Amniotic epithelial cell (primary cell): ENCODE measurements around the gene PTBP3.
A peak's percentile ranks its signal among the peaks of the same experiment; 100 is the strongest.
"Not testable (repeated sequence)": the region's sequence is repeated elsewhere in the genome, so short reads cannot be mapped to it uniquely, and the experiment has no call there.

ENCODE experiments used
- DNase-seq: peaks from one replicate; pipeline ENCODE4 v3.0.0-alpha.2; 2010; ENCODE audit warnings: low read depth

The PTBP3 gene

GRCh38 chr9:112203536-112203935, 129.9 kb downstream of the PTBP3 start:
- DNase-seq = peak; percentile 67

DNA sequence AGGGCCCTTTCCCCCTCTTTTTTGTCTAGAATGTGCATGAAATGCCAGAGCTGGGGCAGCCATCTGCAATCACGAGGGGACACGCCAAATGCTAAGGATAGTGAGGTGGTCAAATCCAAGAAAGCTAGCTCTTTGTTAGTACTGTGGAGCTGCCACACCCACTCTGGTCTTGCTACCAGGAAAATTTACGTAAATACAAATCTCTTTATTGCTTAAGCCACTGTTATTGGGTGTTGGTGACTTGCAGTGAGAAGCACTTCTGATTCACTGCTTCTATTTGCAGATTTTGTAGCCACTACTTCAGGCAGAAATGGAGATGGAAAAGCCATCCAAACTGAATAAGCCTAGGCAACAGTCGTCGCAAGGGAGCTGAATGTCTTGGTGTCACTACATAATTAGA, 132.7 kb downstream of the PTBP3 start:
- no peak for DNase-seq

GRCh38 chr9:112198646-112199045, 134.8 kb downstream of the PTBP3 start:
- no peak for DNase-seq

DNA sequence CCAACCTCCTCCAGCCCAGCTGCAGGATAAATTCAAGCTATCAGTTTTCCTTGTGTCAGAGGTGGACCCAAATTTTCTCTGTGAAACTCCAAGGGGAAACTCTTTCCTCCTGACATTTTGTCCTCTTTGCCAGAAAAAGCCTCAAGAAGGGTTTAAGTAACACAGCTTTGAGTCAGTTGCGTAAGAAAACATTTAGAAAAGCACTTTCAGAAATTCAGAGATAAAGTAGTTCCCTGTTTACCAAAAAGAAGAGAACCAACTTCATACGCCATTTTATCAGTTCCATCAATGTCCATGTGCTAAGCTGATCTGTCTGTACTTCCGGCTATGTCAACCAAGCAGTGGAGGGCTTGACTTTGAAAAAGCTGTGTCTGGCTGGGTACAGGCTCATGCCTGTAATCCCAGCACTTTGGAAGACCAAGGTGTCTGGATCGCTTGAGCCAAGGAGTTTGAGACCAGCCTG, 138.4 kb downstream of the PTBP3 start:
- peak; percentile 62 for DNase-seq

- DNase-seq = no peak
These were observed 139.7 kb downstream of the PTBP3 start for GRCh38 chr9:112193572-112194288.

DNA sequence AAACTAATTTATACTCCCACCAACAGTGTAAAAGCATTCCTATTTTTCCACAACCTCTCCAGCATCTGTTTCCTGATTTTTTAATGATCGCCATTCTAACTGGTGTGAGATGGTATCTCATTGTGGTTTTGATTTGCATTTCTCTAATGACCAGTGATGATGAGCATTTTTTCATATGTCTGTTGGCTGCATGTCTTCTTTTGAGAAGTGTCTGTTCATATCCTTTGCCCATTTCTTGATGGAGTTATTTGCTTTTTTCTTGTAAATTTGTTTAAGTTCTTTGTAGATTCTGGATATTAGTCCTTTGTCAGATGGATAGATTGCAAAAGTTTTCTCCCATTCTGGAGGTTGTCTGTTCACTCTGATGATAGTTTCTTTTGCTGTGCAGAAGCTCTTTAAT, 143.1 kb downstream of the PTBP3 start:
- DNase-seq = not testable (repeated sequence)

- DNase-seq = no peak
These were observed 144.5 kb downstream of the PTBP3 start for GRCh38 chr9:112188884-112189283.

- DNase-seq = no peak
These were observed 146.0 kb downstream of the PTBP3 start for GRCh38 chr9:112187404-112187803.

GRCh38 chr9:112186695-112187094, 146.7 kb downstream of the PTBP3 start:
- DNase-seq = no peak

- no peak for DNase-seq
These were observed 148.5 kb downstream of the PTBP3 start for GRCh38 chr9:112184946-112185345.

GRCh38 chr9:112184221-112184620, 149.2 kb downstream of the PTBP3 start:
- no peak for DNase-seq

DNA sequence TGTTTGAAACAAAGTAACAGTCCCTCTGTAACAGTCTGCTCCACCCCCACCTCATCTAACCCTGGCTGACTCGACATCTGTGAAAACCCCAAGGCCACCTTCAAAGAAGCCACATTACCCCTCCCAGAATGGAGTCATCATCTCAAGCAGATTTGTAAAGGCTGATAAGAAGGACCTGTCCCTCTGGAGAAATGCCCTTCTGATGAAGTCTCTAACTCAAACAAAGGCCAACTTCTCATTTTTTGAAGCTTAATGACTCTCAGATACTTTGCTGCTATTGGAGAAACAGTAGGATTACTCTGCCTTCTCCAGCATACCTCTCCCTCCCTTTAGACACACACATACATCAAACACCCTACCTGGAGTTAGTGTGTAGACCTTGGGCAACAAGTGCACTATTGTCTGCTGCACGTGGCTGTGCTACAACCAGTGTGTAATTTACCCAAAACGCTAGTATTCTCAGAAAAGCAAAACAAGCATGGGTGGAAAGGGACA, 153.0 kb downstream of the PTBP3 start:
- peak; percentile 30 for DNase-seq

GRCh38 chr9:112179816-112180215, 153.6 kb downstream of the PTBP3 start:
- DNase-seq = no peak

DNA sequence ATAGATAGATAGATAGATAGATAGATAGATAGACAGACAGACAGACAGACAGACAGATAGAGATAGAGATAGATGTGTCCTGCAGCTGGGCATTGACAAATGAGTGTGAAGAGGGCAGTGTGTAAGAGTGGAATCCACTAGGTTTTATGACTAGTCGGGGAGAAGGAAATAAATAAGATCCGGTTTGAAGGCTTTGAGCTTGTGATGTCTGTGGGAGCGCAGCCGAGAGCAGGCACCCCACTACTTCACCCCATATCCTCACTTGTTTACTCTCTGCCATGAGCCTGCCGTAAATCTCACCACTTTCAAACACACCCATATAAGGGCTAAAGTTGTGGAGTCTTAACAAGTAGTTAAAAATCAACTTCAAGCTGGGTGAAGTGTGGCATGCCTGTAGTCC, 156.9 kb downstream of the PTBP3 start:
- peak; percentile 65 for DNase-seq

DNA sequence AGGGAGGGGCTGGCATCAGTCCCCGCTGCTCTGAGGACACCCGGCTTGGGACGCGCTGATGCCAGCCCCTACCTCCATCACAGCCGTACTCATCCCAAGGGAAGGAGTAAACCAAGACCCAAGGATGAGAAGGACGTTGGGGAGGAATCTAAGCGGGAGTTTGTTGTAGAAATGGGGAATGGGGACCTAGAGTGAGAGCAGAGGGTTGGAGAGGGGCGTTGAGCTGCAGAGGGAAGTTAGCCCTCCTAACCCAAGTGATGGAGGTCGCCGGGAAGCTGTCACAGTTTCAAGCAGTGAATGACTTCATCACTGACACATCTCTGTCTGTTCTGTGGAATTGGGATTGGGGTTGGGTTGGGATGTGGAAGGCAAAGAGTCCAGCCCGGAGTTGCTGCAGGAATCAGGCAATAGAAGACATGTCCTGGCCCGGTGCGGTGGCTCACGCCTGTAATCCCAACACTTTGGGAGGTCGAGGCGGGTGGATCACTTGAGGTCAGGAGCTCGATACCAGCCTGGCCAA, 157.6 kb downstream of the PTBP3 start:
- no peak for DNase-seq

- DNase-seq = no peak
These were observed 158.2 kb downstream of the PTBP3 start, which contains the start of gene SUSD1 for GRCh38 chr9:112174965-112175795. Gene SUSD1, minus strand, starts transcription at chr9:112175297. Its CDS starts 62 bp downstream, at chr9:112175235.

DNA sequence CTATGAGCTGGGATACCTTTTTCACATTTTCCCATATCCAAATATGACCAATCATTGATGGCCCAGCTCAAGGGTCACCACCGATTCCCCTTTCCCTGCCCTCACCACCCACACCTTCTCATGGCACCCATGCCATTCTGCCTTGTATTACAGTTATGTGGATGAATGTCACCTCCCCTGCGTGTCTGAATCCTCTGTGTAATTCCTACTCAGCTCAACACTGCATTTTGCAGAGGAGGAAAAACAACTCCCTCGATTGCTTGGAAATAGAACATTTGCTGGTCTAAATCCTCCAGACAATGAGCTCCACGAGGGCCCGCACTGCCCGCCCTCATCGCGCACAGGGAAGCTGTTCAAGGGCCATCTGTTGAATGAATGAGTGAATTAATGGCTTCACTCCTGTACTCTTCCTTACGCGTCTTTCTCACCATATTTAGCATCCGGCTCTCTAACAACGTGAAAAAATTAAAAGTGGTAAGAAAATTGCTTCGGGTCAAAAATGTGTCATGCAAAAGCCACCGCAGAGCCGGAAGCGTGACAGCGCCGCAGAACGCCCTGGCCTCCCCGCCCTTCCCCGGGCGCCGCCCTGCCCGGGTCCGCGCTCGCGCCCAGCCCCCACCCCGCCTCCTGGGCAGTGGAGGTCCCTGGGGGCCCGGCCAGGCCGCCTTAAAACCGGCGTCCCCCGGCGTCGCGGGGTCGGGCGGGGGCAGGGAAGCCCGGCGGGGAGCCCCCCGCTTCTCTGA, 159.0 kb downstream of the PTBP3 start:
- DNase-seq = no peak

GRCh38 chr9:112173489-112174221, 159.8 kb downstream of the PTBP3 start:
- no peak for DNase-seq

GRCh38 chr9:112170968-112171367, 162.5 kb downstream of the PTBP3 start:
- DNase-seq = no peak

GRCh38 chr9:112170235-112170634, 163.2 kb downstream of the PTBP3 start:
- DNase-seq = peak; percentile 21

DNA sequence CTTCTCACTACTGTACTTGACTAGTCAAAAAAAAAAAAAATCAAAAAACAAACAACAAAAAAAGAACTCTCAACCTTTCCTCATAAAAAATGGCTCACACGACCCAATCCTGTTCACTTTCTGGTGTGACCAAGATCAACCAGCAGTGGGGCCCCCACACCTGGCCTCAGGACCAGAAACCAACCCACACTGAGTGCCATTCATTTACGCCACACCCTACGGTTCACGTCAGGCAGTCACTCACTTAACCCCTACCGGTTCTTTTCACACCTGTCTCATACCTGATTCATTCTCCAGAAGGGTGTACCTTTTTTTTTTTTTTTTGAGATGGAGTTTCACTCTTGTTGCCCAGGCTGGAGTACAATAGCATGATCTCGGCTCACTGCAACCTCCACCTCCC, 164.1 kb downstream of the PTBP3 start:
- no peak for DNase-seq
